Measurements from ENCODE around the gene ATAD2B.

The ATAD2B gene

GRCh38 chr2:23912054-23912453, 14.9 kb downstream of the ATAD2B start:
- TF ChIP-seq CTCF (conservative IDR thresholded peaks at IDR 0.05; ENCODE audit: low read depth, low read length), result no peak
- DNase-seq (ENCODE audit: low read depth), result no peak
- H3K4me3 ChIP-seq (ENCODE audit: low read length), result no peak overlapping the region

- TF ChIP-seq CTCF (conservative IDR thresholded peaks at IDR 0.05; ENCODE audit: low read depth, low read length), result no peak
- DNase-seq (ENCODE audit: low read depth), result no peak
- H3K4me3 ChIP-seq (ENCODE audit: low read length), result no peak overlapping the region
Measured at GRCh38 chr2:23905155-23905554, 21.8 kb downstream of the ATAD2B start.

GRCh38 chr2:23904692-23905091, 22.2 kb downstream of the ATAD2B start:
- TF ChIP-seq CTCF (conservative IDR thresholded peaks at IDR 0.05; ENCODE audit: low read depth, low read length), result no peak
- no peak for DNase-seq (ENCODE audit: low read depth)
- H3K4me3 ChIP-seq (ENCODE audit: low read length), result no peak overlapping the region

GRCh38 chr2:23904215-23904614, 22.7 kb downstream of the ATAD2B start:
- TF ChIP-seq CTCF (conservative IDR thresholded peaks at IDR 0.05; ENCODE audit: low read depth, low read length), result no peak
- no peak overlapping the region for H3K4me3 ChIP-seq (ENCODE audit: low read length)
- DNase-seq (ENCODE audit: low read depth), result no peak

- no peak overlapping the region for H3K4me3 ChIP-seq (ENCODE audit: low read length)
- no peak for TF ChIP-seq CTCF (conservative IDR thresholded peaks at IDR 0.05; ENCODE audit: low read depth, low read length)
- no peak for DNase-seq (ENCODE audit: low read depth)
Measured at GRCh38 chr2:23903034-23903433, 23.9 kb downstream of the ATAD2B start.

- no peak for TF ChIP-seq CTCF (conservative IDR thresholded peaks at IDR 0.05; ENCODE audit: low read depth, low read length)
- DNase-seq (ENCODE audit: low read depth), result no peak
- H3K4me3 ChIP-seq (ENCODE audit: low read length), result no peak overlapping the region
Measured at GRCh38 chr2:23901966-23902846, 24.7 kb downstream of the ATAD2B start.

Data from retinal pigment epithelial cell (primary cell).